ENCODE measurements around the gene FRAS1.
"Not testable (repeated sequence)": the region's sequence is repeated elsewhere in the genome, so short reads cannot be mapped to it uniquely, and the experiment has no call there.

The FRAS1 gene

GRCh38 chr4:78057600-78058550 is 752 bp downstream of the FRAS1 start:
- DNase-seq (ENCODE audit: low read depth, low spot score) = no peak

GRCh38 chr4:78058591-78059523 is 1.7 kb downstream of the FRAS1 start:
- DNase-seq (ENCODE audit: low read depth, low spot score) = no peak

GRCh38 chr4:78059524-78059889 is 2.4 kb downstream of the FRAS1 start:
- DNase-seq (ENCODE audit: low read depth, low spot score) = no peak

GRCh38 chr4:78059938-78060337 is 2.8 kb downstream of the FRAS1 start:
- DNase-seq (ENCODE audit: low read depth, low spot score) = no peak

GRCh38 chr4:78061939-78062570 is 4.9 kb downstream of the FRAS1 start:
- no peak for DNase-seq (ENCODE audit: low read depth, low spot score)

- DNase-seq (ENCODE audit: low read depth, low spot score) = no peak
Measured at GRCh38 chr4:78065508-78066192, 8.5 kb downstream of the FRAS1 start.

- no peak for DNase-seq (ENCODE audit: low read depth, low spot score)
Measured at GRCh38 chr4:78068481-78068880, 11.4 kb downstream of the FRAS1 start.

GRCh38 chr4:78069319-78069718 is 12.2 kb downstream of the FRAS1 start:
- no peak for DNase-seq (ENCODE audit: low read depth, low spot score)

- DNase-seq (ENCODE audit: low read depth, low spot score) = no peak
Measured at GRCh38 chr4:78069859-78070258, 12.7 kb downstream of the FRAS1 start.

GRCh38 chr4:78070731-78071282 is 13.7 kb downstream of the FRAS1 start:
- no peak for DNase-seq (ENCODE audit: low read depth, low spot score)

GRCh38 chr4:78074759-78075158 is 17.6 kb downstream of the FRAS1 start:
- DNase-seq (ENCODE audit: low read depth, low spot score) = no peak

GRCh38 chr4:78075986-78076385 is 18.9 kb downstream of the FRAS1 start:
- no peak for DNase-seq (ENCODE audit: low read depth, low spot score)

- no peak for DNase-seq (ENCODE audit: low read depth, low spot score)
Measured at GRCh38 chr4:78078101-78078500, 21.0 kb downstream of the FRAS1 start.

- no peak for DNase-seq (ENCODE audit: low read depth, low spot score)
Measured at GRCh38 chr4:78079726-78080430, 22.8 kb downstream of the FRAS1 start.

- DNase-seq (ENCODE audit: low read depth, low spot score) = no peak
Measured at GRCh38 chr4:78081541-78081940, 24.4 kb downstream of the FRAS1 start.

GRCh38 chr4:78083035-78083434 is 25.9 kb downstream of the FRAS1 start:
- no peak for DNase-seq (ENCODE audit: low read depth, low spot score)

- no peak for DNase-seq (ENCODE audit: low read depth, low spot score)
Measured at GRCh38 chr4:78091534-78091933, 34.4 kb downstream of the FRAS1 start.

GRCh38 chr4:78092350-78092749 is 35.2 kb downstream of the FRAS1 start:
- DNase-seq (ENCODE audit: low read depth, low spot score) = not testable (repeated sequence)

- no peak for DNase-seq (ENCODE audit: low read depth, low spot score)
Measured at GRCh38 chr4:78092850-78093249, 35.7 kb downstream of the FRAS1 start.

- no peak for DNase-seq (ENCODE audit: low read depth, low spot score)
Measured at GRCh38 chr4:78095081-78095480, 38.0 kb downstream of the FRAS1 start.

Measured in activated CD4-positive, CD25-positive, alpha-beta regulatory T cell treated with anti-CD3 and anti-CD28 coated beads, Interleukin-2, amount 50 U/mL, for 16 hours (primary cell).